Right ventricle myocardium inferior (tissue), 1 donor: Measurements from ENCODE around the gene GTF2E1. TPM values are rescaled to one million over a fixed set of nuclear protein-coding genes. Genes with fewer than 3 reads are reported as not detected.
"Not testable (repeated sequence)": the region's sequence is repeated elsewhere in the genome, so short reads cannot be mapped to it uniquely, and the experiment has no call there.

ENCODE experiments used
- ATAC-seq: fragments of 200-7000 bp; cut with Tn5 transposase; one replicate; pipeline ENCODE4 v1.9.1; 2020; ENCODE audit warnings: mild to moderate bottlenecking, moderate library complexity
- DNase-seq: peaks from one replicate; pipeline ENCODE4 v3.0.0; 2021; ENCODE audit errors: missing footprints
- intact Hi-C: fragments of 100-400 bp; cut with DNase I; formaldehyde crosslinking; loops from one replicate; pipeline ENCODE4 v1.11.0; 2022
- total RNA-seq: library from RNA; stranded (reverse); fragmentation: NEBNext Ultra II Directional; extraction: Animal tissue kit (Norgen Biotek cat#: 25700); gene quantifications from one replicate; pipeline ENCODE4 v1.2.1, GENCODE V29; 2021
- donor health status: DM: no; HTN: yes; CAD: no; lungs with severe emphysema.

GTF2E1 gene
- total RNA-seq, 1 donor from 2014 or later = 15.0 TPM

GRCh38 chr3:120749843-120750242, 7.3 kb downstream of the GTF2E1 start:
- intact Hi-C loops = no loop called here
- no peak for ATAC-seq
- no peak for DNase-seq

- ATAC-seq (no peak), DNase-seq (no peak)
- intact Hi-C loops = no loop called here
These were observed 9.7 kb downstream of the GTF2E1 start for GRCh38 chr3:120752230-120752629.

DNA sequence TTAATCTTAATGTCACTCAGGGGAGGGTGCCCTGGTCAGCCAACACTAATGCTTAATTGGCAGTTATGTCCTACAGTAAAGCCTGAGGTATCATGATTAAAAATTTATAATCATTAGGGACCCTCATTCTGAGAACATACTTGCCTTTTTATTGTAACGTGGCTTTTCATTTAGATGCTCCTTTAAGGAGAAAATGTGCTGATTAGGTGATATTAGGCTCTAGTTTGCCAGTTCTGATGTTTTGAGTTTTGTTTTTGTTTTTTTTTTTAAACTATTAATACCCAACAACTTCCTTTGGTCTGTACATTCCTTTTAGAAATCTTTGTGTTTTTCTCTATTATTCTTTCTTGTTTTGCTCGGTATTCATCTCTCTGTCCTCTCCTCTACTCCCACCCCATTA, 10.3 kb downstream of the GTF2E1 start:
- DNase-seq = no peak
- no peak for ATAC-seq
- intact Hi-C loops = no loop called here

- no peak for ATAC-seq
- intact Hi-C loops = no loop called here
- no peak for DNase-seq
These were observed 11.3 kb downstream of the GTF2E1 start for GRCh38 chr3:120753810-120754209.

- intact Hi-C loops = no loop called here
- no peak for DNase-seq
- no peak for ATAC-seq
These were observed 13.5 kb downstream of the GTF2E1 start for GRCh38 chr3:120756061-120756460.

DNA sequence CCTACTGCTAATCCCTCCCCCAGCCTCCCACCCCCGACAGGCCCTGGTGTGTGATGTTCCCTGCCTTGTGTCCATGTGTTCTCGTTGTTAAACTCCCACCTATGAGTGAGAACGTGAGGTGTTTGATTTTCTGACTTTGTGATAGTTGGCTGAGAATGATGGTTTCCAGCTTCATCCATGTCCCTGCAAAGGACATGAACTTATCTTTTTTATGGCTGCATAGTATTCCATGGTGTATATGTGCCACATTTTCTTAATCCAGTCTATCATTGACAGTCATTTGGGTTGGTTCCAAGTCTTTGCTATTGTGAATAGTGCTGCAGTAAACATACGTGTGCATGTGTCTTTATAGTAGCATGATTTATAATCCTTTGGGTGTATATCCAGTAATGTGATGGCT, 16.0 kb downstream of the GTF2E1 start:
- DNase-seq, ATAC-seq, intact Hi-C loops: not testable (repeated sequence)

DNA sequence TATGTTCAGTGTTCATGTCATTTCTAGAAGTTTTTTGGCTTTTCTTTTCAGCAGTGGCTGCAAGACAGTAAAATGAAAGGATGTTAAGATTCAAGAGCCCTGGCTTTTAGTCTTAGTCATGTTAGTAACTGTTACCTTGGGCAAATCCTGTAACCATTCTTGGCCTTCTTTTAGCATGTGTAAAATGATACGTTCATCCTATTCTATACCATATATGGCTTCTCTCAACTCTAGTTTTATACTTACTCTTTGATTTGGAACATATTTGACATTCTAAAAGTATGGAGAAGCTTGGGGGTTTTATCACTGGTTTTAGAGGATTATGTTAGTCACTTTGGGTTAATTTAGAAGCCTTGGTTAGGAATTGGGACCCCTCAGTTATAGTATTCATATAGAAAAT, 20.1 kb downstream of the GTF2E1 start:
- ATAC-seq (no peak), DNase-seq (no peak)
- intact Hi-C loops = no loop called here

DNA sequence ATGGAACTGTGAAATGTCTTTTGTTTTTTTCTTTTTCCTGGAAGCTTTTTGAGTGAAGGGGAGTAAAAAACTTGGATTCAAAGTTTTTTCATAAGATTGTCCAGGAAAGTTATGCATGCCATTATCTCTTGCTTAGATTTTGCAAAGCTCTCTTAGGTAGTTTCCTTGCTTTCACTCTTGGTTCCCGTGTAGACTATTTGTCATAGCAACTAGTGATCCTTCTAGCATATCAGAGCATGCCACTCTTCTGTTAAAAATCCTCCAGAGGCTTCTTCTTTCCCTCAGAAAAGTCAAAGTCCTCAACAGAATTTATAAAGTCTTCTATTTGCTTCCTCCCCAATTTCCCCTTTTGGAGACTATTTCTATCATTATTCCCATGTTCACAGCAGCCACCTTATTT, 21.1 kb downstream of the GTF2E1 start:
- ATAC-seq (no peak), DNase-seq (no peak)
- intact Hi-C loops = no loop called here

- no peak for DNase-seq
- intact Hi-C loops = no loop called here
- ATAC-seq = no peak
These were observed 21.7 kb downstream of the GTF2E1 start for GRCh38 chr3:120764206-120764605.

DNA sequence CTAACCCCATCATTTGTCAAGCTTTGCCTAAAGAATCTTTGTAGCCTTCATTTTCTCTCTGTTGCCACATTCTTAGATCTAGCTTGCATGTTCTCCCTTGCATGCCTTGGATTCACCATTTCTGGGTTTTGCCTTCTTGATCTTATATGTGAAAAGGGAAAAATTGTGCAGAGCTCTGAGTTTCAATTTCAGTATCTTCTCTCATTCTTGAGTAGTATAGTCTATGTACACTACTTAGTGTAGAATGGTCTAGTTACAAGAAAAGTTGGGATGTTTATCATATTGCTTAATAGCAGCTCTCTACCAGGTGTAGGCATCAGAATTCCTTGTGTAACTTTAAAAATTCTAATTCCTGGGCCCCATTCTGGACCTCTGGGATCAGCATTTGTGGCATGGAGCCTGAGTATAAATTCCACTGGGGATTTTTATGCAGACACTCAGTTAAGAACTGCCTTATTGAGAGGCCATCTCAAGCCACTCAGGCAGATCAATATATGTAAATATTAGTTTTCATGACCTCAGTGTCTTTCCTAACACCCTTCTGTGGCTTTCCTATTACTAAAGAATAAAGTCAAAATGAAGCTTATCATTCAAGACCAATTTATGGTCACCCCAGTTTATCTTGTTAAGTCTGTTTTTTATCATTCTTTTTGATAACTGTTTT, 23.4 kb downstream of the GTF2E1 start:
- DNase-seq = no peak
- ATAC-seq = no peak
- intact Hi-C loops = no loop called here

DNA sequence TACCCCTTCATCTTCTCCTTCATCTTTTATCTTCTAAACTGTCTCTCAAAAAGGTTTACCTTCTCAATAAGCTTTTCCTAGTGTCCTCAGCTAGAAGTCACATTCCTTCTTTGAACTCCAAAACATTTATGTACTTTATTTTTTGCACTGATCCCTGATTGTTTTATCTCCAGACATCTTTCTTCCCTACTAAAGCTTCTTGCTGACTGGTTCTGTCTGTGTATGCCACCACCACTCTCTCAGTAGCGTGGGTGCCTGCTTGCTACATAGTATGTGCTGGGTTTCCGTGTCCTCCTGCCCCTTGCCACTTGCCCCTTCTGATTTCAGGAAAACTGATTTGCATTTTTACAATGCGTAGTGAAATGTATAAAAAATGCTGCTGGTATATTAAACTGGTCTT, 24.0 kb downstream of the GTF2E1 start:
- no peak for ATAC-seq
- intact Hi-C loops = no loop called here
- DNase-seq = no peak

DNA sequence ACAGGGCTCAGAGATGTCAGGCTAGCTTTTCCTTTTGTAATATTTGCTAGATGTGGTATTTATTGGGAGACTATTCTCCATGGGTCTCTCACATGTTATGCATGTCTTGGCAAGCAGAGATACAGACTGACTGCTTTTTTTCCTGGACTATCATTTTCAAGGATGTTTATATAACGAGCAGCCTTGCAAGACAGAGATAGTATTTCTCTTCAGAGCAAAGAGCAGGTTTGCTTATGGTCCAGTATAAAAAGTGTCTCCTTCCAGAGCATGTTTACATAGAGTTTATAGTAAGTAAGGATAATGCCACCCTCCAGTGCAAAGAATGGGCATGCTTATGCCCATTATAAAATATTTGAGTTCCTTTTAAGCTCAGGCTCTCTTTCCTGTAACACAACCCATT, 24.6 kb downstream of the GTF2E1 start:
- no peak for ATAC-seq
- intact Hi-C loops = no loop called here
- DNase-seq = no peak

DNA sequence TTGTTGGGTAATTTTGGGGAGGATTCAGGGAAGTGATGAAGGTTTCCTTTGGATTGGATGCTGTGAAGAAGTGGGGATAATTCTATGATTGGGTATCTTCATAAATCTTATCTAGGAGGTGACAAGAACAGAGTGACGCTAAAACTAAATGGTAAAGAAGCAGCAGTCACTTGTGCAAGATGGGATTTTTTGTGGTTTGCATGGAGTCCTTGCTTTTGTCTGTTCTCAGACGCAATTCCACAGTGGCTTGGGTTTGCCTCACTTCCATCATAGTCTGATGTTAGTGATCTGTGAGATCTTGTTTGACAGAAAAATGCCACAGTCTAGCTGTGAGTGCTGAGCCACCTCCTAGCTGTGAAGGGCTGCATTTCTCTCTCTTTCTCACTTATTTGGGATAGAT, 26.9 kb downstream of the GTF2E1 start:
- ATAC-seq (no peak), DNase-seq (no peak)
- intact Hi-C loops = no loop called here

DNA sequence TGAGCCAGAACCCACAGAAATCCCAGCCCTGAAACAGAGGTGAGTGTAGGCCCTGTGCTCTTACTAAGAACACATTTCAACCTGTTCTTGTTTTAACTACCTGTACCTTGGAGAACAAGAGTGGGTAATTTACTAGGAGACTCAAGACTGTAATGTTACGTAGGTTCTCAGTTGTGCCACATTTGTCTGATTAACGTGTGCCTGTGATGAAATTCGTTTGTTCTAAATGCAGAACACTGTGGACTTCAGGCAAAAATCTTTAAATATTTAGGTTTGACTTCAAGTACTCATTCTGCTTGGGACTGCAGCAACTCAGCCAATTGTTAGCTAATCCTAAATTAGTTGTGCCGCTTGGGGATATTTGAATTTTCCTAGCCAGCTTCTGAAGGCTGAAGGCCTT, 28.3 kb downstream of the GTF2E1 start:
- DNase-seq (no peak), ATAC-seq (no peak)
- intact Hi-C loops = no loop called here

GRCh38 chr3:120772081-120772480, 29.5 kb downstream of the GTF2E1 start:
- no peak for DNase-seq
- intact Hi-C loops = no loop called here
- ATAC-seq = no peak

GRCh38 chr3:120773932-120774331, 31.4 kb downstream of the GTF2E1 start:
- intact Hi-C loops = no loop called here
- no peak for ATAC-seq

GRCh38 chr3:120775411-120775810, 32.9 kb downstream of the GTF2E1 start:
- intact Hi-C loops = no loop called here
- ATAC-seq (no peak), DNase-seq (no peak)

More at GRCh38 chr3:120773932-120774331, 31.4 kb downstream of the GTF2E1 start:
- DNase-seq = no peak

DNA sequence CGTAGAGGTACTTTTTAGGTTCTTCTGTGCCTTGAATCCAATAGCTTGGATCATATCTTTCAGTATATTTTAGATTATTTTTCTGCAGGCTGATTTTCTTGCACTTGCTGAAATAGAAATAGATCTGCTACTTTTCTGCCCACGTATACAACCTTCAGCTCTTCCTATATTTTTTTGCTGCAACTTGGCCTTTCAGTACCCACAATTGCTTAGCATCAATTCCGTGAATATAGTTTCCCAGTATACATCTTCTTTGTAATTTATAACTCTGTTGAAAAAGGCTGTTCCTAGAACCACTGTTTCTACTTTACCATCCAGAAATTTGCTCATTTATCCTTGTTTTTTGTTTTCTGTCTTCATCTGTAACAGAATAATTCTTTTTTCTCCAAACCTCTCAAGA, 36.2 kb downstream of the GTF2E1 start:
- intact Hi-C loops = no loop called here
- no peak for DNase-seq
- no peak for ATAC-seq

DNA sequence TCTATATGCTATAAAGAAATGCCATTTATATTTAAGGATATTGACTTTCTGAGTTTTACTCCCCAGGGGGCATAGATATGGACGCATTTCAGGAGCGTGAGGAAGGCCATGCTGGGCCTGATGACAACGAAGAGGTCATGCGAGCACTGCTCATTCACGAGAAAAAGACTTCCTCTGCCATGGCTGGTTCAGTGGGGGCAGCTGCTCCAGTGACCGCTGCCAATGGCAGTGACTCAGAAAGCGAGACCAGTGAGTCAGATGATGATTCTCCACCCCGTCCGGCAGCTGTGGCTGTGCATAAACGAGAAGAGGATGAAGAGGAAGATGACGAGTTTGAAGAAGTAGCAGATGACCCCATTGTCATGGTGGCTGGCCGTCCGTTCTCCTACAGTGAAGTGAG, 38.4 kb downstream of the GTF2E1 start:
- DNase-seq = no peak
- intact Hi-C loops = no loop called here
- ATAC-seq = no peak

GRCh38 chr3:120785832-120786231, 43.3 kb downstream of the GTF2E1 start:
- ATAC-seq, intact Hi-C loops, DNase-seq: not testable (repeated sequence)

DNA sequence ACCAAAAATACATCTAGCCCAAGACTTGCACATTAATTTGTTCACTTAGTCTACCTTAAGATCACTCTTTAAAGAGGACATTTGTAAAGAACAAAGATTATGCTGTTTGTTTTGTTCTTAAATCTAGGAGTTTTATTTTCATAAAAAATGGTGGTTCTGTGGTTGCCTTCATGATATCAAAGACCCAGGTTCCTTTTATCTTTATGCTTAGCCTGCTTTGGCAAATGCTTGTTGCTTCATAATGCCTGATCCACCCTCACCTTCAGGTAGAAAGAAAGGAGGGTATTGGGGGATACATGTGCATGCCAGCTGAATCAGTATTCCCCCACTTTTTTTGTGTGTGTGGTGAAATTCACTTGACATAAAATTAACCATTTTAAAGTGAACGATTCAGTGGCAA, 48.5 kb downstream of the GTF2E1 start:
- intact Hi-C loops = no loop called here

More for the DNA sequence above, 48.5 kb downstream of the GTF2E1 start:
- no peak for ATAC-seq
- no peak for DNase-seq
